ENCODE data around the gene SLC32A1.

The SLC32A1 gene

GRCh38 chr20:38725148-38725901 lies 1.0 kb downstream of the SLC32A1 start:
- TF ChIP-seq CTCF (IDR thresholded peaks at IDR 0.05; ENCODE audit: borderline replicate concordance, insufficient read depth, low read depth, low read length), result no peak
- no peak overlapping the region for H3K4me3 ChIP-seq (ENCODE audit: low read depth, low read length)

GRCh38 chr20:38725931-38726803 lies 1.9 kb downstream of the SLC32A1 start:
- TF ChIP-seq CTCF (IDR thresholded peaks at IDR 0.05; ENCODE audit: borderline replicate concordance, insufficient read depth, low read depth, low read length), result peak; percentile 52; the same call in 1 of the 2 replicates
- H3K4me3 ChIP-seq (ENCODE audit: low read depth, low read length), result no peak overlapping the region

GRCh38 chr20:38726804-38727606 lies 2.7 kb downstream of the SLC32A1 start:
- no peak overlapping the region for H3K4me3 ChIP-seq (ENCODE audit: low read depth, low read length)
- TF ChIP-seq CTCF (IDR thresholded peaks at IDR 0.05; ENCODE audit: borderline replicate concordance, insufficient read depth, low read depth, low read length), result peak; percentile 39

GRCh38 chr20:38727607-38728190 lies 3.4 kb downstream of the SLC32A1 start:
- TF ChIP-seq CTCF (IDR thresholded peaks at IDR 0.05; ENCODE audit: borderline replicate concordance, insufficient read depth, low read depth, low read length), result no peak
- no peak overlapping the region for H3K4me3 ChIP-seq (ENCODE audit: low read depth, low read length)

GRCh38 chr20:38728191-38728781 lies 4.0 kb downstream of the SLC32A1 start:
- no peak for TF ChIP-seq CTCF (IDR thresholded peaks at IDR 0.05; ENCODE audit: borderline replicate concordance, insufficient read depth, low read depth, low read length)
- H3K4me3 ChIP-seq (ENCODE audit: low read depth, low read length), result no peak overlapping the region

GRCh38 chr20:38728911-38729642 lies 4.8 kb downstream of the SLC32A1 start:
- no peak for TF ChIP-seq CTCF (IDR thresholded peaks at IDR 0.05; ENCODE audit: borderline replicate concordance, insufficient read depth, low read depth, low read length)
- no peak overlapping the region for H3K4me3 ChIP-seq (ENCODE audit: low read depth, low read length)
